Measurements from ENCODE around the gene SUMO3. TPM values are rescaled to one million over a fixed set of nuclear protein-coding genes. Genes with fewer than 3 reads are reported as not detected.

Gene SUMO3
- total RNA-seq, 1 donor from 2014 or later = 69.0 TPM

- Mint-ChIP-seq H3K4me3 (ENCODE audit: unreplicated experiment) (no peak overlapping the region), H3K9me3 (ENCODE audit: unreplicated experiment) (peaks cover 5% of the 10 kb centered on the region), H3K27ac (ENCODE audit: unreplicated experiment) (peak overlapping the region; percentile 18), H3K36me3 (ENCODE audit: low read depth, unreplicated experiment) (peaks cover 5% of the 10 kb centered on the region), H3K4me1 (ENCODE audit: unreplicated experiment) (peaks cover 7% of the 10 kb centered on the region), H3K27me3 (ENCODE audit: unreplicated experiment) (peaks cover 8% of the 10 kb centered on the region)
- TF ChIP-seq CTCF (IDR thresholded peaks at IDR 0.05; ENCODE audit: unreplicated experiment) = no peak
- no peak for DNase-seq (ENCODE audit: low spot score)
These were observed 61.3 kb downstream of the SUMO3 start for GRCh38 chr21:44756423-44757185.

Other genes with a start within 250 kb of the SUMO3 start
- gene KRTAP10-4, start 244.3 kb downstream of the SUMO3 start, total RNA-seq (ENCODE audit: unreplicated experiment) = not detected
- gene KRTAP10-5, start 237.5 kb downstream of the SUMO3 start, total RNA-seq (ENCODE audit: unreplicated experiment) = not detected
- not detected for gene KRTAP10-6, start 225.6 kb downstream of the SUMO3 start, total RNA-seq (ENCODE audit: unreplicated experiment)
- gene KRTAP10-7, start 217.5 kb downstream of the SUMO3 start, total RNA-seq (ENCODE audit: unreplicated experiment) = not detected
- gene KRTAP10-8, start 206.0 kb downstream of the SUMO3 start, total RNA-seq (ENCODE audit: unreplicated experiment) = not detected
- not detected for gene KRTAP10-9, start 191.0 kb downstream of the SUMO3 start, total RNA-seq (ENCODE audit: unreplicated experiment)
- not detected for gene KRTAP10-10, start 180.7 kb downstream of the SUMO3 start, total RNA-seq (ENCODE audit: unreplicated experiment)
- gene KRTAP10-11, start 171.6 kb downstream of the SUMO3 start, total RNA-seq (ENCODE audit: unreplicated experiment) = not detected
- gene KRTAP12-4, start 163.4 kb downstream of the SUMO3 start, total RNA-seq (ENCODE audit: unreplicated experiment) = not detected
- not detected for gene KRTAP12-3, start 160.1 kb downstream of the SUMO3 start, total RNA-seq (ENCODE audit: unreplicated experiment)
- gene KRTAP12-2, start 151.1 kb downstream of the SUMO3 start, total RNA-seq (ENCODE audit: unreplicated experiment) = not detected
- not detected for gene KRTAP12-1, start 135.9 kb downstream of the SUMO3 start, total RNA-seq (ENCODE audit: unreplicated experiment)
- not detected for gene KRTAP10-12, start 120.9 kb downstream of the SUMO3 start, total RNA-seq (ENCODE audit: unreplicated experiment)
- not detected for gene TSPEAR, start 106.5 kb downstream of the SUMO3 start, total RNA-seq (ENCODE audit: unreplicated experiment)
- gene UBE2G2, start 16.2 kb downstream of the SUMO3 start, total RNA-seq (ENCODE audit: unreplicated experiment) = 49.6 TPM
- gene PTTG1IP, start 55.6 kb upstream of the SUMO3 start, total RNA-seq (ENCODE audit: unreplicated experiment) = 223 TPM
- 21.3 TPM for gene ITGB2, start 102.8 kb upstream of the SUMO3 start, total RNA-seq (ENCODE audit: unreplicated experiment)
- gene SLX9, start 122.0 kb upstream of the SUMO3 start, total RNA-seq (ENCODE audit: unreplicated experiment) = 13.7 TPM

All from endothelial cell (in vitro differentiated cells).